T-helper 1 cell treated with Interleukin-12 subunit alpha and Interleukin-12 subunit beta and Interleukin-4 antibody, amounts not matched to agents 30 ng/mL and 1 ng/mL, for 36 hours (primary cell): ENCODE results near the gene TCERG1L. TPM values are rescaled to one million over a fixed set of nuclear protein-coding genes. Genes with fewer than 3 reads are reported as not detected.
"Not testable (repeated sequence)": the region's sequence is repeated elsewhere in the genome, so short reads cannot be mapped to it uniquely, and the experiment has no call there.

Experiments
- intact Hi-C: fragments of 100-400 bp; cut with micrococcal nuclease; formaldehyde crosslinking; loops from one replicate; pipeline ENCODE4 v1.15.1; 2024
- total RNA-seq: library from RNA; stranded (reverse); gene quantifications from 2 replicates; pipeline ENCODE4 v1.2.3, GENCODE V29; 2022

TCERG1L gene
- total RNA-seq, 1 donor from 2014 or later: not detected

DNA sequence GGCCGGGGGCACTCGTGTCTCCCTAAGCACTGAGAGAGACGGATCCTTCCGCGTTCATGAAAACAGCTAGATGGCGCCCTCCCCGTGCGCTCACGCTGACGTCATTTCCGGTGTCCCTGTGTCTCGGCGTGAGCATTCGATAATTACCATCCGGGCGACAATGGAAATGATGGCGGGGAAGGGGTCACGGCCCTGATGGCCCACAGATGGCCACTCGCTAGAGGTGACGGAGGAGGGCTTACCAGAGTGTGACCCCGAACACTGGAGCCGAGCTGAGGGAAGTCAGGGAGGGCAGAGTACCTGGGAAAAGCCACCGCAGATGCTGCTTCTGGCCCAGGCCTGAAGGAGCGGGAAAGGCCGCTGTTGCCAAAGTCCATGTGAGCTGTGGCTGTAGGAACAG is 222.9 kb downstream of the TCERG1L start:
- intact Hi-C loops: no loop called here

DNA sequence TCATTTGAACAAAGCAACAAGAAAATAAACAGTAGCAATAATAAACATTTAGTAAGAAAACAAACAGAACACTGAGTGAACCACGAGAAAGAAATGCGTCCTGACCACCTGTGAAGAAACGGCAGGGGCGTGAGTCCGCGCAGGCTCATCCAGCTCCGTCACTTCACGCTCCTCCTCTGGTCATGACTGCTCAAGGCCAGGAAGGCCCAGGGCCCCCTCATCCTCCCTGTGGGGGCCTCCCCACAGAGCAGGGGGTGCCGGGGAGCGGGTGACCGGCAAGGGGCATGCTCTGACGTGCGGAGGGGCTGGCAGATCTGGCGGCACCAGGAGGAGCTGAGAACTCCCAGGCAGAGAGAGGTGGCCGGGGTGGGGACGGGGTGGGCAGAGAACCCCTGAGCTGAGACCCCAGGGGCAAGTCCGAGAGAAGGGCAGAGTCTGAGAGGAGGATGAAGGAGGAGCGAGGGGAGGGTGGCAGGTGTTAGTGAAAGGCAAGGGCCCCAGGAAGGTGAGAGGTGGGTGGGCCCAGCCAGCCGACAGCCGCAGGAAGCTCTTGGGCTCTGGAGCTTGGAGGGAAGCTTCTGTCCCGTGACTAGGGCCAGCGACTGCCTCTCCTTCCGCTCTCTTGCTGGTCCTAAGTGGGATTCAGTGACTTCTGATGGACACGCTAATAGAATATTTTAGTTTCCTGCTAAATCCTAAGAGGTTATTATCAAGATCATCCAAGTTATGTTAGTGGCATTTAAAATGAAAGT is 223.9 kb downstream of the TCERG1L start:
- intact Hi-C loops: no loop called here

DNA sequence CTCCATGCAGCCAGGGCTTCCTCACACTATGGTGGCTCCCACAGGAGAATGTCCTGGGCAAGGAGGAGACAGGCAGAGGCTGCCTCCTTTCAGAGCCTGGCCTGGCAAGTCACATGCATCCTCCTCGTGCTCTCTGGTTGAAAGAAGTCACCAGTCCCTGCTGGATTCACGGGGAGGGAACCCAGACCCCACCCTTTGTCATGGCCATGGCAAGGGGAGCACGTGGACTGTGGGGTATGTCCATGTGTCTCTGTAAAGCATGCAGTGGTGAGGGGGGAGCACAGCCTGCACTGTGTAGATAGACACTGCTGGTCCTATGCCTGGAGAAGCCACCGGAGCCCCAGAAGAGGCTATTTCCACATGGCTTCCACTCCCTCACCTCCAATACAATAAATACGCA is 225.0 kb downstream of the TCERG1L start:
- intact Hi-C loops: no loop called here

DNA sequence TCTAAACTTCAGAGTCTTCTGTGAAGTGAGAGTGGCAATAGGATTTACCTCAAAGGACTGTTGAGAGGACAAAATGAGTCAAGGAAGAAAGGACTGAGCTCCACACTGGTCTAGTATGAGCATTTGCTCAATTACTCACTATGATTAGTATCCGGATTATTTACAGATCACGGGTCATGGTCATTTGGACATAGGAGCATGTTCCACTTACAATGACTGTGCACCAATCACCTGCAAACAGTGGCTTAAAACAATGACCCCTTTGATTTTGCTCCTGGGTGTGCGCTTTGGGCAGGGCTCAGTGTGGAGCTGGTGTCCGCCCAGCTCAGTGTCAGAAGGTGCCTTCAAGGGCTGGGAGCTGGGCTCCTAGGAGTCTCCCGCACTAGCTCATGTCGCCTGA is 225.4 kb downstream of the TCERG1L start:
- intact Hi-C loops: no loop called here

DNA sequence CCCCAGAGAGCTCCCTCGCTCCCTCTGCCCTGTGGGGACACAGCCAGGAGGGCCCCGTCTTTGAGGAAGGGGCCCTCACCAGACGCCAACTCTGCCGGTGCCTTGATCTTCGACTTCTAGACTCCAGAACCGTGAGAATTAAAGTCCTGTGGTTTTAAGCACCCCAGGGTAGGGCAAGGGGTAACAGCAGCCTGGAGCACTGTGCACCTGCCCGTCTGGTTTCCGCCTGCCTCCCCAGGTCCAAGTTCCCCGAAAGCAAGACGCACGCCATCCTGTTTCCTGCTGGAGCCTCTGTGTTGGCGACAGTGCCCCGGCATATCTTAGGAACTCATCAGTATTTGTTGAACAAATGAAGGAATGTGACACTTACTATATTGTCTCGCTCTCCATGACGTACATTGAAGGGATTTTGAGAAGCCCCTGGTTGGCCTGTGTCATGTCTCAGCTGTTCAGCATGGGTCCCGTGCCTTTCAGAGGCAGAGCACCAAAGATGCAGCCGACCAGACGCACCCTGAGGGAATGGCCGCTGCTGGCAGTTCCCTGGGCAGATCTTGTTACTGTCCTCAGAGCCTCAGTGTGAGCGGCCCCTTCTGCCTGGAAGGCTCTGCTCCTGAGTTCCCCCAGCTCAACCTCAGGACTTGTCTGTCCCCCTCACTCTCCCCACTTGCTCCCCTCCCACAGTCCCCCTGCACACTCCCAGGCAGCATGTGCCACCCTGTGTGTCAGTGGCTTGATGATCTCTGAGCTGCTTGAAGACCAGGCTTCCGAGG is 226.2 kb downstream of the TCERG1L start:
- intact Hi-C loops: no loop called here

DNA sequence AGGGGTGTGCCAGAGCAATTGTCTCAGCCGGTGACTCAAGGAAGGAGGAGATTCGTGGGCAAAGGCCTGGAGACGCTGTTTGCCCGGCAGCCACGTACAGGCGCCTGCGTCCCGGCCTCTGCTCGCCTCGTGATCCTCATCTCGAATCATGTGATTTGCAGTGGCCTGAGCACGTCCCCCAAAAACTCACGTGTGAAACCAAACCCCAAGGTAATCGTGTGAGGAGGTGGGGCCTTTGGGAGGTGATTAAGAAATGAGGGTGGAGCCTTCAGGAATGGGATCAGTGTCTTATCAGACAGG is 226.8 kb downstream of the TCERG1L start:
- intact Hi-C loops: no loop called here

DNA sequence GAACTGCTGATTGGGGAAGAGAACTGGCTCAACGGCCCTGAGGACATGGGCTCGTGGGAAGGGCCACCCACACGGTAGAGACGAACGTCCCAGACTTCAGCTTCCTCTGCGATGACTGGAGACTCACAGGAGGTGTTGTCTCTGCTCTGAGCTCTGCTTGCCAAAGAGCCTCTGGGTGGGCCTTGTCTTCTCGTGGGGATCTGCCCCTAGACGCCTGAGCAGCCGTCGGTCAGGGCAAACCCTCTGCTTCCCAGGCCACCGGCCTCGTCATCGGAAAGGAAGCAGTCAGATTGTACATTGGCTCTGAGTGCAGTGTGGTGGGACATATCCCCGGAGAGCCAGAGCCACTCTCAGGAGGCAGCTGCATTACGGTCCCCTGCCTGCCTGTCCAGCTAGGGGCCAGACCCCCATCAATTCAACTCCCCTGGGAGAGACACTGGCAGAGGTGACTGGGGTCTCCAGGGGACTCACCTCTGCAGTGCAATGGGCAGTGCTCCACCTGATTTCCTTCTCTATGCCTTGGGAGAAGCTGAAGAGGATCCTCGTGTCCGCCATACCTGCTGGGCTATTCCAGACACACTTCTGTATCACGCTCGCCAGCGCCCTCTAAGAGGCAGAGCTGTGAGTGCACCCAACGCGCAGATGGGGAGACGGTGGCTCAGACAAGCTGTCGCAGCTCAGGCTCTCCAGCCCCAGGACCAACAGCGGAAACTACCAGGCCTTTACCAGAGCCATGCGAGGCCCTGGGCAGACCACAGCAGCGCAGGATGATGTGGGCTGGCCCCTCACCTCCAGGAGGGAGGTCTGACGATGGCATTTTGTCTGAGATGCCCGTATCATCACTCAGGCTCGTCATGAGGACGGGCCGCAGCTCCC is 227.4 kb downstream of the TCERG1L start:
- intact Hi-C loops: no loop called here

DNA sequence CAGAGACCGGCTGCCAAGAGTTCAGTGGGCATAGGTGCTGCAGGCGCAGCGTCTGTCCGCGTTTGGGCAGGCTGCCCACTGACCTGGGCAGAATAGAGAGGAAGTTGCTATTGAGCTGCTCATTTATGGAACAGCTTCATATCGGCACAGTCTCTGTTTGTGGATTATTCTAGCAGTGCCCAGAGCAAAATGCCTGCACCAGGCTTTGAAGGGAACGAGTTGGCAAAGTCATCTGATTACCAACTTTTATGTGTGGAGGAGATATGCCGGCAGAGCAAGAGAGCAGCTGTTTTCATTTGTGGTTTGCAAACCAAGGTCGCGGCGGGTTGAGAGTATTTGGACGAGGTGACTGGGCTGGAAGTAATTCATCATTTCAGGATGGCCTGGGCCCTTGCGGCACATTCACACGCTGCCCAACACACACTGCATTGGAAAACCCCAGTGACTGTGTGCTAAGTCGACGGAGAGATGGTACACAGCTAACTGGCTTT is 228.5 kb downstream of the TCERG1L start:
- intact Hi-C loops: no loop called here

DNA sequence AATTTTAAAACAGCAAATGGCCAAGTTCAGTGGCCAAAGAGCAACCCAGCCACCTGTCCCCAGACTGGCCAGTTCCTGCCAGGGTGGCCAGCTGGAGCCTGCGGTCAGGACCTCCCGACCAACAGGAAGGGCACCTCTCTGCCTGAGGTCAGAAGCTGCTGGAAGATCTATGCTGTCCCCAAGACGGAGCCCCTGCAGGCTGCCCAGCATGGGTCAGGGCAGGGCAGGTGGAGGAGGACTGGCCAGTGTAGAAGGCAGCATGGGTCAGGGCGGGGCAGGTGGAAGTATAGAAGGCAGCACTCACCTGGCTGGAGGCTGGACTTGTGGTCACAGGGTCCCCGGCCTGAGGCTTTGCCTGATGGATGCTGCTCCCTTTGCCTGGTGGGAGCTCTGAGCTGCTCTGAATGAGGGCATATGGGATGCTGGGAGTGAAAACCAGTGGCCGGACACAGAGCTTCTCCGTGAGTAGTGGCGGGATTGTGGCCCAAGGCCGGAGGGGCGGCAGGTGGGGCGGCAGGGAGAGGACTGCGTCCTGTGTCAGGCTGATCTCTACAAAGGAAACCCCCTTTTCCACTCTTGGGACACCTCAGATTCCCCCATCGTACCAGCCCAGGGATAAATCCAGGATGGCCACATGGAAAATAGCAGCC is 229.2 kb downstream of the TCERG1L start:
- intact Hi-C loops: no loop called here

DNA sequence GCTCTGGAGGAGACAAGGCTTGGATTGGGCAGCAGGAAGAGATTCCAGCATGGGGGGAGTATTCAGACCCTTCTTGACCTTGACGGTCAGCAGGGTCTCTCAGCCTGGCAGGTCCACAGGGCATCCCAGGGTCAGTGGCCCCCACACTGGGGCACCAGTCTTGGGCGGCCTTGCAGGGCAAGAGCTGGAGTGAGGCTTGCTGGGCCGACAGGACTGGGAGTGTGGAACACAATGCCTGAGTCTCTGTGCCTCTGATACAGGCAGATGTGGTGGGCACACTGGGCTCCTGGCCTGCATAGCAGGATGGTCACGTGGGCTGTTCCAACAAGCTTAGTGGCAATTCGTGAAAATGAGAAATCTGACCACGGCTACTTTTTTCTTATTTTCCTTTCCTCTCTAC is 229.7 kb downstream of the TCERG1L start:
- intact Hi-C loops: no loop called here

DNA sequence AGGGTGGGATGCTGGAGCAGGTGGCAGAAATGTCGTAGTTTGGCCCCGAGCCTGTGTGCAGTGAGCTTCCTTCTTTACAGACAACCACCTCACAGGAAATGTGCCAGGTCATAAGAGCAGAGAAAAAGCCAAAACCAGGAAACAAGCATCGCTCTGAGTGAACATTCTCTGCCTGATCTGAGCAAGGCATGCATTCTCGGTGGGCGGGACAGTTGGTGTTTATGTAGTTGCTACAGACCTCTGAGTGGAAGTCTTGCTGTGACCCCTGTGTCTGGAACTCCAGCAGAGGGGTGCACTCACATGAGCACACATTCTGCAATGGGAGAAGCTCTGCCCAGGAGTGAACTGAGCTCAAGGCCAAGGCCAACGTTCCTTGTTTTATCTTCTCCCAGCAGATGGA is 230.1 kb downstream of the TCERG1L start:
- intact Hi-C loops: no loop called here

DNA sequence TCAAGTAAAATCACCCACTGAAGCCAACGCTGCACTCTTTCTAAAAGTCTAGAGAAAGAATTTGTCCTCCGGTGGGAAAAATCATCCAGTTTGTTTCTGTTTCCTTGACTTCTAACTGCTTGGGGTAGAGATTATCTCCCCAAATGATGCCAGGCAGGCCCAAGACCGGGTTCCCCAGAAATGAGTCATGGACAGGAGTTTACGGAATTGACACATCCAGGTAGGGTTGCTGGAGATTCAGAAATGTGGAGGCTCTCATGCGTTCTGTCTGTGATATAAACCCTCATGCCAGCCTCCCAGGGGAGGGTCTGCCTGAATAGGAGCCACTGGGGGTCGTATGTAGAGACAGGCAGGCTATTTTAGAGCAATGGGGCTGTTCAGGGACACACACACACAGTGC is 230.9 kb downstream of the TCERG1L start:
- intact Hi-C loops: no loop called here

DNA sequence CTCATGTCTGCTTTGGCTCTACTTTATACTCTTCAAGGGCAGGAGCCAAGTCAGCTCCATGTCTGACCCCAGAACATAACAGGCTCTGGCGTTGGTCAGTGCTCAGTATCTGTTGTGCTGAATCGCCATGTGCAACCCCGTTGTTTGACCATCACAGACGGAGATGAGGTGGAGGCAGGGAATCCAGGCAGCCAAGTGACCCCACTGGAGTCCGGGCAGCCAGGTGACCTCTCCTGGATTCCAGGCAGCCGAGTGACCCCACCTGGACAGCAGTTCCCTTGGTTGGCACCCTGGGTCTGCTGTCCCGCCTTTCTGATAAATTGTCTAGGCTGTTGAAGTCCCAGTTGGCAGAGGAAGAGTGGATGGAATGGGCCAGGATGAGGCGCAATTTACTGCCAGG is 232.2 kb downstream of the TCERG1L start:
- intact Hi-C loops: no loop called here

DNA sequence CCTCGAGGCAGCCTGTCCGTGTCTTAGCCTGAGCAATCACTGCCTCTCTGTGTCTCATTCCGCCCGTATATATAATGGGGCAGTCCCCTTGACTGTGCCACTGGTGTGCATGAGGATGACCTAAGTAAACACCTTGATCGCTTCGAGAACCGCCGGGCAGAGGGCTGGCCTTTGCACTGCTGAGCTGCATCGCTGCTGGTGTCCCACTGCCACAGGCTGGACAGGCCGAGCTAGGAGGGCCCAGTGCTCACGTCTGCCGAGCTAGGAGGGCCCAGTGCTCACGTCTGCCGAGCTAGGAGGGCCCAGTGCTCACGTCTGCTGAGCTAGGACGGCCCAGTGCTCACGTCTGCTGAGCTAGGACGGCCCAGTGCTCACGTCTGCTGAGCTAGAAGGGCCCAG is 232.6 kb downstream of the TCERG1L start:
- intact Hi-C loops: not testable (repeated sequence)

DNA sequence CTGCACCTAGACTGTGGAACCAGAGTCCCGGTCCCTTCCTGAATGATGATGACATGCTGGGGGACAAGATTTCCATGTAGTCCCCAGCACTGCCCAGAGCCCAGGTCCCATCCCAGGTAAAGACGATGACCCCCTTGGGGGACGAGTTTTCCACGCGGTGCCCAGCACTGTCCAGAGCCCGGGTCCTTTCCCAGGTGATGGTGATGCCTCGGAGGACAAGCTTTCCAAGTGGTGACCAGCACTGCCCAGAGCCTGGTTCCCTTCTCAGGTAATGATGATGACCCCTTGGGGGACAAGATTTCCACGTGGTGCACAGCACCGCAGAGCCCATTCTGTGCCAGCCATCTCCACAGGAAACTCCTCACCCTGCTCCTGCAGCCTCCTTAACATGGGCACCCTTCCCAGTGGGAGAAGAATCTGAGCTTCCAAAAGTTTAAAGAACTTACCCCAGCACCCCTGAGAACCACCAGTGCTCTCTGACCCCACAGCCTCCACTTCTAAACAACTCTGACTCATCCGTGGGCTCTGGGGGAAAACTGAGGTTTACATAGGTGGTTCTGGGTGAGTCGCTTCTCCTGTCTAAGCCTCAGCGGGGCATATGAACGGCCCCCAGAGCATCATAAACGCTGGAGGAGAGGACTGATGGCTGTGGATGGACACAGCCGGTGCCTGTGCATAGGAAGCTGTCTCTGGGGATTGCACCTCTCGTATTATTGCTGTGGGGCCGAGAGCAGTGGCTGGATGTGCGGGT is 233.2 kb downstream of the TCERG1L start:
- intact Hi-C loops: no loop called here

DNA sequence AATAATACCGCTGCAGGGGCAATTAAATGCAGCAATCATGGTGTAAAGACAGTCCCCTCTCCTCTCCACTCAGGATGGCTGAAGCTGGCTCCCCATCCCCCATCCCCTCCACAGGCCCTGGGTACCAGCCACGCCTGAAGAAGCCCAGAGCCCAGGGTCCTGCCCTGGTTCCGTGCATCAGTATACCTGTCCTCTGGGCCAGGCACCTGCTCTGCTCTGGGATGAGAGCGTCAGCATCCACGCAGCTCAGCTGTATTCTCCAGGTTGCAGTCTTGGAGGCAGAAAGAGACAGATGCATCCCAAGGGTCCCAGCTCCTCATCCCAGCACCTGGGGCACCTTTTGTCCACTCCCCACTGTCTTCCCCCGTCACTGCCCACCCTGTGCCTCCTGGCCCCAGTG is 233.8 kb downstream of the TCERG1L start:
- intact Hi-C loops: no loop called here

DNA sequence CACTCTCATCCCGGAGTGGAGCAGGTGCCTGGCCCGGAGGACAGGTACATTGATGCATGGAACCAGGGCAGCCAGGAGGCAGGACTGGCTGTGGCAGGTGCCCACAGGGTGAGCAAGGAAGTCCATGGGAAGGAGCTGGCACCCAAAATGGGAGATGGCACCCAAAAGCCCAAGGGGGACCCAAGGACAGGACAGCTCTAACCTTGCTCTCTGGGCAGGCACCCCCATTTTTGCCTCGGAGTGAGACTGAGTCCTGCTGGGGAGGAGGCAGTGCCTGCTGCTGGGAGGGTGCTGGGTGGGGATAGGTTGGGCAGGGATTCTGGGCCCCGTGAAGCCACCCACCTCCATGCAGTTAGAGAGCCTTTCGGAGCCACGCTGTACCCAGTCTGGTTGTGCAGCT is 234.5 kb downstream of the TCERG1L start:
- intact Hi-C loops: no loop called here

DNA sequence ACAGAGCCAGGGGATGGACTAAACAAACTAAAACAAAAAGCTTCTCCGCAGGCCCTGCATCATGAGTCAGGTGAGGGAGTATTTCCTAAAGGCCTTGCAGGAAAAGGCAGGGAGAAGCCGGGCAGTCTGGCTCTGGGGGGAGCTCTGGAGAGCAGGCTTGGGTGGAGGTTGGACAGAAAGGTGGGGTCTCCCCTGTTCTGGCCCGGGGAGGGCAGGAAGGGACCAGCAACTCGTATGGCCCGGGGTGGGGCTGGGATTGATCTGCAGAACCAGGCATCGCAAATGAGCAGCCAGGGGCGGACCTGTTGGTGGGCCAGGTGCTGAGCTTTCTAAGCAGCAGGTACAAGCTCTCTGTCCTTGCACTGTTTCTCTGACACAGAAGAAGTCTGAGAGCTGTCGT is 235.2 kb downstream of the TCERG1L start:
- intact Hi-C loops: no loop called here

DNA sequence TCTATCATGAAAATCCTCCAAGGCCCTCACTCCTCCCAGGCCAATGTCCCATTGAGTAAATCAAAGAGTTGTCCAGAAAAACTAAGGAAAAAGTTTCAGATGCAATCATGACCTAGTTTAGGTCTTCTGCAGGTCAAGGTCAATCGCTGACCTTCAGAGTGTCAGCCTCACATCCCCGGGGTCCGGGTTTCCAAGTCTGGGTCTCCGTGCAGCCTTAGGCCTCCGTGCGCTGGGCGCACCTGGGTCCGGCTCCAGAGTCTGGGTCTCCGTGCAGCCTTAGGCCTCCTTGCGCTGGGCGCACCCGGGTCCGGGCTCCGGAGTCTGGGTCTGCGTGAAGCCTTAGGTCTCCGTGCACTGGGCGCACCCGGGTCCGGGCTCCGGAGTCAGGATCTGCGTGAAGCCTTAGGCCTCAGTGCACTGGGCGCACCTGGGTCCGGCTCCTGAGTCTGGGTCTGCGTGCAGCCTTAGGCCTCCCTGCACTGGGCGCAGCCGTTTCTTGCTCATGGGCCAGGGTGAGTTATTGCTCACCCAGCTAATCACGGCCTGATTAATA is 236.2 kb downstream of the TCERG1L start:
- intact Hi-C loops: no loop called here

DNA sequence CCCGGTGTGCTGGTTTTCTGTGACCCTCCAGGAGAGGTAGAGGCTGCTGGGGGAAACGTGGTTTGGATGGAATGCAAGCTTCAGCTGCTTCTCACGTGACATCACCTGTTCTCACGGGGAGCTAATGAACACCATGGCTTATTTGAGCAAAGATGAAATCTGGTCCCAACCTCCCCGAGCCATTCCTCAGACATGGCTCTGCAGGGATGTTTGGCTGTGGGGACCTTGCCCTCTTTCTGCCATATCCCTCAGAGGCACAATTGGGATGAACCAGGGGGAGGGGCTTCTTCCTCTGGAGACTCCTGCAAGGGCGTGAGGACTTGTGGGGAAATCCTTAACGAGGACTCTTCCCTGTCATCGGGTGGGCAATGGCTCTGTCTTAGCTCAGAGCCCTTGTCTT is 236.8 kb downstream of the TCERG1L start:
- intact Hi-C loops: no loop called here
